NCI-H1694 (cell line): ENCODE measurements around the gene HLTF.
"Not testable (repeated sequence)": the region's sequence is repeated elsewhere in the genome, so short reads cannot be mapped to it uniquely, and the experiment has no call there.

Source experiments
- DNase-seq: peaks from one replicate; lab custom pipeline; 2025; lab: John Stamatoyannopoulos, UW

Gene HLTF

DNA sequence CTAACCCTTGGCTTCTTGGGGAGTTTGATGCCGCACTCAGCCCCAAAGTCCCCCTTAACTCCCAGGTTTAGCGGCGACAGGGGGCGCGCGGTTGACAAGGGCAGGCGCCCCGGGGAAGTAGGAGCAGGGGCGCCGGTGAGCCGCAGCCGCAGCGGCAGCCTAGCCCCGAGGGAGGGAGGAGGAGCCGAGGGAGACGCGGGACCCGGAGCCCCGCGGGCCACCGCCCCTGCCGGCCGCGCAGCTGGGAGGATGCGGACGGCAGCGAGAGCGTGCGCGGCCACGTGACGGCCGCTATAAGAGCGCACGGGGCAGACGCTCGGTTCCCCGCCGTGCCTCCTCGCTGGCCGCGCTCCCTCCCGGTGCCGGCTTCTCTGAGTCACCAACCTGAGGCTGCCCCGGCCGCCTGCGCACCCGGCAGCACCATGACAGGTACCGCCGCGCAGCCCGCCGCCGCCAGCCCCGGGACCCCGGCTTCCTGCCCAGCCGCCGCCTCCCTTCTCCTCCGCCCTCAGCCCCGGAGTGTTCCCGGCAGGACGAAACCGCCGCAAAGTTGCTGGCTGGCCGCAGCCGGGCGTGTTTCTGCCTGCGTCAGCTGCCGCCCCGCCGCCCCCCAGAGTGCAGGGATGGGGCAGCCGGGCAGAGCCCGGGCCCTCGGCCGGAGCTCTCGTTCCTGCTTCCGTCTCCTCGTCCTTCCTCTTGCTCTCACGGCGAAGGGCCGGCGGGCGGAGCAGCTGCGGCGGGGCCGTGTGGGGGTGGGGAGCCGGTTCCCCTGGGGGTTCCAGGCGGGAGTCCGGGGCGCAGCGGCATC, 94.9 kb downstream of the HLTF start, which contains the start of gene GYG1:
TSS of gene GYG1 (plus strand) at position 322 of the 808 bp plus-strand sequence. CDS start at position 423, 101 bp downstream.
- no peak for DNase-seq

DNA sequence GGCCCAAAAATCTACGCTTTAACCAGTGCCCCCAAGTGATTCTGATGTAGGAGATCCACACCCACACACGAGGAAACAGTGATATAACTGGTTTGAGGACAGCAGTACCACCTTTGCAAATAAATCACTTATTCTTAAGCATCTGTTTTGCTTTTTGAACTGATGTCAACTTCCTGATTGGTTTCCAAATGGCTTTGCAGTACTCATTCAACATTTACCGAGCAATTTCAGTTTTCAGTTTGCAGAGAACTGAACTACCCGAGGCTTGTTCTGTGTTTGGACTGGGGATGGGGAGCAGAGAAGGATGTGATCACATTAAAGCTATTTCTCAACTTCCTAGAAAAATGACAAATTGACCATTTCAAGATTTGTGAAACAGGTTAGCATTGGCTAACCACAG, 96.1 kb downstream of the HLTF start:
- no peak for DNase-seq

DNA sequence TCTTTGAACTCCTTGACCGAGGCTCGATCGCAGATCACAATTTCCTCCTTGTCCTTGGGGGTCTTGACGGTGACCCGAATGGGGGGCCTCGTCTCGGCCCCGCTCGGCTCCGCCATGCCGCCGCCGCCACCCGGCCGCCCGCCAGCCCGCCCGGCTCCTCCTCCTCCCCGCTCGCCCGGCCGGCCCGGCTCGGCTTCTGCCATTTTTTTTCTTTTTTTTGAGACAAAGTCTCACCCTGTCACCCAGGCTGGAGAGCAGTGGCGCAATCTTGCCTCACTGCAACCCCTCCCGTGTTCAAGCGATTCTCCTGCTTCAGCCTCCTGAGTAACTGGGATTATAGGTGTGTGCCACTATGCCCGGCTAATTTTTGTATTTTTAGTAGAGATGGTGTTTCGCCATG, 98.8 kb downstream of the HLTF start:
- DNase-seq: not testable (repeated sequence)

DNA sequence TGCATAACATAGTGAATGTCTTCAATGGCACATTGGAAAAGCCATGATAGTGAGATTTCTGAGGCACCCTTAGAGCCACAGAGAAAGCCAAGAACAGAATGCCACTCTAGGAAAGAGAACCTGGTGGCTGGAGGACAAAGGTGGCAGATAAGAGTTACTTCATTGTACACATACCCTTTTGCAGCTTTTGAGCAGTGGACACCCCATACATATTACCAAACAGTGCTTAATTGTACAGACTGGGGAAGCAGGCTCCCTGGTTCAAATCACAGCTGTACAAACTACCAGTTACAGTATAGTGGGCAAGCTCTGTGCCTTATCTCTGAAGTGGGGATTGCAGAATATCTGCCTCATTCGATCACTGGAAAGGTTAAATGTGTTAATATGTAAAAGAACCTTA, 105.1 kb downstream of the HLTF start:
- DNase-seq: no peak
